Stimulated activated CD4-positive, alpha-beta T cell treated with anti-CD3 and anti-CD28 coated beads, Interleukin-2, amount 100 ng/mL, for 48 hours (primary cell): Measurements from ENCODE around the gene GALNT9.
"Not testable (repeated sequence)": the region's sequence is repeated elsewhere in the genome, so short reads cannot be mapped to it uniquely, and the experiment has no call there.

Experiments used
- DNase-seq, 2 donors: peaks; one replicate each; pipeline ENCODE4 v3.0.0-alpha.2; 2020

The GALNT9 gene

GRCh38 chr12:132263451-132264049, 65.8 kb downstream of the GALNT9 start:
- DNase-seq, result no peak

- no peak for DNase-seq
Observed at GRCh38 chr12:132263061-132263360, 66.4 kb downstream of the GALNT9 start.

GRCh38 chr12:132262256-132263060, 66.9 kb downstream of the GALNT9 start:
- no peak for DNase-seq

- no peak for DNase-seq
Observed at GRCh38 chr12:132261328-132262138, 67.9 kb downstream of the GALNT9 start.

GRCh38 chr12:132260721-132261120, 68.7 kb downstream of the GALNT9 start:
- DNase-seq, result no peak

GRCh38 chr12:132259872-132260695, 69.3 kb downstream of the GALNT9 start:
- DNase-seq, result no peak

- no peak for DNase-seq
Observed at GRCh38 chr12:132259364-132259871, 70.0 kb downstream of the GALNT9 start.

- no peak for DNase-seq
Observed at GRCh38 chr12:132258543-132258942, 70.8 kb downstream of the GALNT9 start.

GRCh38 chr12:132257955-132258490, 71.4 kb downstream of the GALNT9 start:
- no peak for DNase-seq

- no peak for DNase-seq
Observed at GRCh38 chr12:132257206-132257954, 72.0 kb downstream of the GALNT9 start.

GRCh38 chr12:132256646-132257045, 72.7 kb downstream of the GALNT9 start:
- DNase-seq, result no peak

GRCh38 chr12:132255642-132256041, 73.7 kb downstream of the GALNT9 start:
- DNase-seq, result no peak

GRCh38 chr12:132253698-132254480, 75.5 kb downstream of the GALNT9 start:
- no peak for DNase-seq

GRCh38 chr12:132252981-132253380, 76.4 kb downstream of the GALNT9 start:
- not testable (repeated sequence) for DNase-seq

- no peak for DNase-seq
Observed at GRCh38 chr12:132251741-132252490, 77.5 kb downstream of the GALNT9 start.

- no peak for DNase-seq
Observed at GRCh38 chr12:132251310-132251709, 78.1 kb downstream of the GALNT9 start.

GRCh38 chr12:132250707-132251106, 78.7 kb downstream of the GALNT9 start:
- DNase-seq, result no peak

GRCh38 chr12:132249689-132250478, 79.5 kb downstream of the GALNT9 start:
- DNase-seq, result no peak
